Measurements from ENCODE around the gene MMP11.

MMP11 gene

GRCh38 chr22:23780146-23780748 is 7.6 kb downstream of the MMP11 start:
- ATAC-seq (ENCODE audit: low read depth) (no peak), DNase-seq (ENCODE audit: low spot score) (no peak)
- no peaks in the 10 kb centered on the region for H3K36me3 ChIP-seq (ENCODE audit: low read depth)
- no peak for TF ChIP-seq CTCF (IDR thresholded peaks at IDR 0.05; ENCODE audit: poor library complexity, severe bottlenecking)
- no peaks in the 10 kb centered on the region for H3K9me3 ChIP-seq (ENCODE audit: severe bottlenecking)
- H3K27ac ChIP-seq (ENCODE audit: poor library complexity, severe bottlenecking): no peak overlapping the region
- no peaks in the 10 kb centered on the region for H3K27me3 ChIP-seq (ENCODE audit: insufficient read depth, poor library complexity, severe bottlenecking)
- peaks cover 11% of the 10 kb centered on the region for H3K4me1 ChIP-seq (ENCODE audit: insufficient read depth, poor library complexity, severe bottlenecking)
- no peak overlapping the region for H3K4me3 ChIP-seq (ENCODE audit: severe bottlenecking)

GRCh38 chr22:23781065-23781464 is 8.4 kb downstream of the MMP11 start:
- DNase-seq (ENCODE audit: low spot score): no peak
- no peak overlapping the region for H3K4me3 ChIP-seq (ENCODE audit: severe bottlenecking)
- ATAC-seq (ENCODE audit: low read depth): no peak
- peaks cover 11% of the 10 kb centered on the region for H3K4me1 ChIP-seq (ENCODE audit: insufficient read depth, poor library complexity, severe bottlenecking)
- peak overlapping the region; percentile 17 for H3K27ac ChIP-seq (ENCODE audit: poor library complexity, severe bottlenecking)
- no peaks in the 10 kb centered on the region for H3K27me3 ChIP-seq (ENCODE audit: insufficient read depth, poor library complexity, severe bottlenecking)
- no peaks in the 10 kb centered on the region for H3K36me3 ChIP-seq (ENCODE audit: low read depth)
- no peak for TF ChIP-seq CTCF (IDR thresholded peaks at IDR 0.05; ENCODE audit: poor library complexity, severe bottlenecking)
- H3K9me3 ChIP-seq (ENCODE audit: severe bottlenecking): no peaks in the 10 kb centered on the region

- TF ChIP-seq CTCF (IDR thresholded peaks at IDR 0.05; ENCODE audit: poor library complexity, severe bottlenecking): no peak
- Histone ChIP-seq H3K27ac (ENCODE audit: poor library complexity, severe bottlenecking) (peak overlapping the region; percentile 17), H3K4me1 (ENCODE audit: insufficient read depth, poor library complexity, severe bottlenecking) (peaks cover 11% of the 10 kb centered on the region), H3K36me3 (ENCODE audit: low read depth) (no peaks in the 10 kb centered on the region), H3K27me3 (ENCODE audit: insufficient read depth, poor library complexity, severe bottlenecking) (no peaks in the 10 kb centered on the region), H3K9me3 (ENCODE audit: severe bottlenecking) (no peaks in the 10 kb centered on the region), H3K4me3 (ENCODE audit: severe bottlenecking) (no peak overlapping the region)
- DNase-seq (ENCODE audit: low spot score) (peak; percentile 89), ATAC-seq (ENCODE audit: low read depth) (peak; percentile 93)
These were observed 9.0 kb downstream of the MMP11 start for GRCh38 chr22:23781511-23782183.

- ATAC-seq (ENCODE audit: low read depth) (no peak), DNase-seq (ENCODE audit: low spot score) (no peak)
- Histone ChIP-seq H3K9me3 (ENCODE audit: severe bottlenecking) (no peaks in the 10 kb centered on the region), H3K36me3 (ENCODE audit: low read depth) (no peaks in the 10 kb centered on the region), H3K27ac (ENCODE audit: poor library complexity, severe bottlenecking) (peak overlapping the region; percentile 17), H3K27me3 (ENCODE audit: insufficient read depth, poor library complexity, severe bottlenecking) (no peaks in the 10 kb centered on the region), H3K4me3 (ENCODE audit: severe bottlenecking) (no peak overlapping the region), H3K4me1 (ENCODE audit: insufficient read depth, poor library complexity, severe bottlenecking) (peaks cover 11% of the 10 kb centered on the region)
- no peak for TF ChIP-seq CTCF (IDR thresholded peaks at IDR 0.05; ENCODE audit: poor library complexity, severe bottlenecking)
These were observed 9.6 kb downstream of the MMP11 start for GRCh38 chr22:23782252-23782651.

- ATAC-seq (ENCODE audit: low read depth) (no peak), DNase-seq (ENCODE audit: low spot score) (no peak)
- Histone ChIP-seq H3K4me3 (ENCODE audit: severe bottlenecking) (no peak overlapping the region), H3K9me3 (ENCODE audit: severe bottlenecking) (no peaks in the 10 kb centered on the region), H3K4me1 (ENCODE audit: insufficient read depth, poor library complexity, severe bottlenecking) (peaks cover 11% of the 10 kb centered on the region), H3K27ac (ENCODE audit: poor library complexity, severe bottlenecking) (no peak overlapping the region), H3K27me3 (ENCODE audit: insufficient read depth, poor library complexity, severe bottlenecking) (no peaks in the 10 kb centered on the region), H3K36me3 (ENCODE audit: low read depth) (no peaks in the 10 kb centered on the region)
- no peak for TF ChIP-seq CTCF (IDR thresholded peaks at IDR 0.05; ENCODE audit: poor library complexity, severe bottlenecking)
These were observed 10.1 kb downstream of the MMP11 start for GRCh38 chr22:23782703-23783102.

Data from RWPE2 (cell line).